ENCODE results near the gene SGPP2.

DNA sequence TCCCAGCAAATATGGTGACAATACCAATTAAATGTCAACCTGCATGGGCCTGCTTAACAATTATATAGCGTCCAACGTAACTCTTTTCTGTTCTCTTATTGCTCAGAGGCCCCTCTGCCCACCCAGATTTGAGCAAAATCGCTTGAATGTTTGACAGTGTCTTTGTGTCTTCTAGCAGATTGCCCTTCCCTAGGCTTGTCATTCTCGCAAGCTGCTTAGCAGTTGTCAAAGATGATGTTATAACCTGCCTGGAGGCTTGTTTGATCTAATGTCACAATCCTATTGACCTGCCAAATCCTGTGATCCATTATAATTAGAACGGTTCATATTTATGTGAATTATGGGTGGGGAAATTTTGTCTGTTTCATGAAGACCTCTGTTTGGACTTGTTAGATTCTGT is 122.7 kb downstream of the SGPP2 start:
- no peak for TF ChIP-seq EZH2 (IDR thresholded peaks at IDR 0.05; ENCODE audit: borderline replicate concordance, low read depth, low read length, severe bottlenecking)
- TF ChIP-seq, protein P1, sequence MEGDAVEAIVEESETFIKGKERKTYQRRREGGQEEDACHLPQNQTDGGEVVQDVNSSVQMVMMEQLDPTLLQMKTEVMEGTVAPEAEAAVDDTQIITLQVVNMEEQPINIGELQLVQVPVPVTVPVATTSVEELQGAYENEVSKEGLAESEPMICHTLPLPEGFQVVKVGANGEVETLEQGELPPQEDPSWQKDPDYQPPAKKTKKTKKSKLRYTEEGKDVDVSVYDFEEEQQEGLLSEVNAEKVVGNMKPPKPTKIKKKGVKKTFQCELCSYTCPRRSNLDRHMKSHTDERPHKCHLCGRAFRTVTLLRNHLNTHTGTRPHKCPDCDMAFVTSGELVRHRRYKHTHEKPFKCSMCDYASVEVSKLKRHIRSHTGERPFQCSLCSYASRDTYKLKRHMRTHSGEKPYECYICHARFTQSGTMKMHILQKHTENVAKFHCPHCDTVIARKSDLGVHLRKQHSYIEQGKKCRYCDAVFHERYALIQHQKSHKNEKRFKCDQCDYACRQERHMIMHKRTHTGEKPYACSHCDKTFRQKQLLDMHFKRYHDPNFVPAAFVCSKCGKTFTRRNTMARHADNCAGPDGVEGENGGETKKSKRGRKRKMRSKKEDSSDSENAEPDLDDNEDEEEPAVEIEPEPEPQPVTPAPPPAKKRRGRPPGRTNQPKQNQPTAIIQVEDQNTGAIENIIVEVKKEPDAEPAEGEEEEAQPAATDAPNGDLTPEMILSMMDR (IDR thresholded peaks at IDR 0.05; ENCODE audit: borderline replicate concordance, extremely low read depth, low read length, poor library complexity, severe bottlenecking): no peak
